H9 (cell line): Measurements from ENCODE around the gene BAAT. TPM values are rescaled to one million over a fixed set of nuclear protein-coding genes. Genes with fewer than 3 reads are reported as not detected.

Source experiments
- DNase-seq: peaks from one replicate; pipeline ENCODE4 v3.0.0-alpha.2; 2017
- H2AFZ ChIP-seq: one replicate; pipeline ENCODE4 v1.6.1; 2013; ENCODE audit warnings: mild to moderate bottlenecking, low read length, control low read depth, moderate library complexity
- H2AK5ac ChIP-seq: 2 replicates; pipeline ENCODE4 v1.6.1; 2013; ENCODE audit warnings: low read length, control low read depth, mixed read lengths; ENCODE audit not compliant: insufficient read length
- H2BK120ac ChIP-seq: one replicate; pipeline ENCODE4 v1.6.1; 2013; ENCODE audit warnings: low read depth, mild to moderate bottlenecking, low read length, control low read depth, inconsistent platforms; ENCODE audit not compliant: poor library complexity, severe bottlenecking
- H2BK12ac ChIP-seq: 2 replicates; pipeline ENCODE4 v1.6.1; 2013; ENCODE audit warnings: low read length, control low read depth, mixed read lengths, low read depth; ENCODE audit not compliant: insufficient read length
- H2BK15ac ChIP-seq: 2 replicates; pipeline ENCODE4 v1.6.1; 2013; ENCODE audit warnings: low read depth, low read length, control low read depth
- H2BK20ac ChIP-seq: one replicate; pipeline ENCODE4 v1.6.1; 2013; ENCODE audit warnings: low read depth, mild to moderate bottlenecking, low read length, control low read depth, inconsistent platforms; ENCODE audit not compliant: poor library complexity, severe bottlenecking
- H2BK5ac ChIP-seq: 2 replicates; pipeline ENCODE4 v1.6.1; 2013; ENCODE audit warnings: low read length, control low read depth, mixed read lengths; ENCODE audit not compliant: insufficient read length
- H3K14ac ChIP-seq: 2 replicates; pipeline ENCODE4 v1.6.1; 2013; ENCODE audit warnings: low read length, control low read depth; ENCODE audit not compliant: insufficient read depth
- H3K18ac ChIP-seq: 2 replicates; pipeline ENCODE4 v1.6.1; 2013; ENCODE audit warnings: low read depth, mild to moderate bottlenecking, mixed read lengths, low read length, control low read depth; ENCODE audit not compliant: insufficient read length
- H3K23ac ChIP-seq: 2 replicates; pipeline ENCODE4 v1.6.1; 2013; ENCODE audit warnings: low read length, control low read depth, mixed read lengths, low read depth; ENCODE audit not compliant: insufficient read length
- H3K23me2 ChIP-seq: 2 replicates; pipeline ENCODE4 v1.6.1; 2013; ENCODE audit warnings: low read depth, mild to moderate bottlenecking, mixed read lengths, low read length, control low read depth; ENCODE audit not compliant: insufficient read length, poor library complexity, severe bottlenecking
- H3K27ac ChIP-seq: 2 replicates; pipeline ENCODE4 v1.5.1; 2013; ENCODE audit warnings: low read length, control low read depth, mixed read lengths, low read depth; ENCODE audit not compliant: insufficient read length
- H3K27me3 ChIP-seq: 2 replicates; pipeline ENCODE4 v1.6.1; 2013; ENCODE audit warnings: low read length, control low read depth, inconsistent platforms; ENCODE audit not compliant: insufficient read depth
- H3K4ac ChIP-seq: 2 replicates; pipeline ENCODE4 v1.6.1; 2013; ENCODE audit warnings: low read depth, mild to moderate bottlenecking, control low read depth, inconsistent platforms, low read length, moderate library complexity
- H3K4me1 ChIP-seq: 2 replicates; pipeline ENCODE4 v1.6.1; 2013; ENCODE audit warnings: low read length, control low read depth, inconsistent platforms; ENCODE audit not compliant: insufficient read depth
- H3K4me2 ChIP-seq: 2 replicates; pipeline ENCODE4 v1.6.1; 2013; ENCODE audit warnings: low read length, control low read depth, mixed read lengths; ENCODE audit not compliant: insufficient read length, insufficient read depth
- H3K56ac ChIP-seq: 2 replicates; pipeline ENCODE4 v1.6.1; 2013; ENCODE audit warnings: low read depth, mild to moderate bottlenecking, mixed read lengths, low read length, control low read depth; ENCODE audit not compliant: insufficient read length
- H3K79me1 ChIP-seq: 2 replicates; pipeline ENCODE4 v1.6.1; 2013; ENCODE audit warnings: low read depth, mild to moderate bottlenecking, moderate library complexity, low read length, control low read depth, inconsistent platforms; ENCODE audit not compliant: insufficient read depth, poor library complexity, severe bottlenecking
- H3K79me2 ChIP-seq: 2 replicates; pipeline ENCODE4 v1.6.1; 2013; ENCODE audit warnings: low read length, control low read depth, inconsistent platforms; ENCODE audit not compliant: insufficient read depth
- H3K9ac ChIP-seq: 2 replicates; pipeline ENCODE4 v1.6.1; 2013; ENCODE audit warnings: low read length, control low read depth, mixed read lengths; ENCODE audit not compliant: insufficient read length; ENCODE audit errors: extremely low read depth
- H3K9me3 ChIP-seq: one replicate; pipeline ENCODE4 v1.6.1; 2013; ENCODE audit warnings: low read depth, low read length, inconsistent platforms; ENCODE audit not compliant: control insufficient read depth
- H3T11ph ChIP-seq: one replicate; pipeline ENCODE4 v1.6.1; 2013; ENCODE audit warnings: mild to moderate bottlenecking, low read length, control low read depth, inconsistent platforms
- H4K20me1 ChIP-seq: one replicate; pipeline ENCODE4 v1.6.1; 2013; ENCODE audit not compliant: control insufficient read depth, insufficient read length, insufficient read depth
- H4K5ac ChIP-seq: 2 replicates; pipeline ENCODE4 v1.6.1; 2013; ENCODE audit warnings: low read depth, mild to moderate bottlenecking, mixed read lengths, low read length, control low read depth; ENCODE audit not compliant: insufficient read length
- H4K8ac ChIP-seq: replicated peaks from 2 replicates; pipeline ENCODE4 v1.6.1; 2013; ENCODE audit warnings: low read length, control low read depth, mixed read lengths, low read depth; ENCODE audit not compliant: insufficient read length
- H4K91ac ChIP-seq: 2 replicates; pipeline ENCODE4 v1.6.1; 2013; ENCODE audit warnings: low read depth, mild to moderate bottlenecking, moderate library complexity, mixed read lengths, low read length, control low read depth; ENCODE audit not compliant: insufficient read length
- H3K27ac Mint-ChIP-seq, 3 experiments: 2 replicates in 2 of 3; 3 replicates in 1 of 3; pipeline ENCODE4 v1.8.0; 2020 to 2021; ENCODE audit warnings: mixed read lengths in 3 of 3, mild to moderate bottlenecking in 1 of 3, moderate library complexity in 1 of 3
- H3K27me3 Mint-ChIP-seq: 2 replicates; pipeline ENCODE4 v1.8.0; 2021; ENCODE audit warnings: low read depth, mild to moderate bottlenecking, moderate library complexity, mixed read lengths
- H3K36me3 Mint-ChIP-seq, 3 experiments: 2 replicates in 2 of 3; 3 replicates in 1 of 3; pipeline ENCODE4 v1.8.0; 2020 to 2021; ENCODE audit warnings: low read depth in 3 of 3, mixed read lengths in 3 of 3; ENCODE audit not compliant: insufficient read depth in 1 of 3
- H3K4me1 Mint-ChIP-seq, 2 experiments: 2 replicates each; pipeline ENCODE4 v1.8.0; 2020; ENCODE audit warnings: mixed read lengths in 2 of 2
- H3K4me3 Mint-ChIP-seq, 2 experiments: 2 replicates in 1 of 2; 3 replicates in 1 of 2; pipeline ENCODE4 v1.8.0; 2020 to 2021; ENCODE audit warnings: mild to moderate bottlenecking in 2 of 2, mixed read lengths in 2 of 2, moderate library complexity in 1 of 2
- H3K9me3 Mint-ChIP-seq, 2 experiments: 2 replicates in 1 of 2; 3 replicates in 1 of 2; pipeline ENCODE4 v1.8.0; 2020; ENCODE audit warnings: mild to moderate bottlenecking in 2 of 2, mixed read lengths in 2 of 2, moderate library complexity in 1 of 2
- CTCF ChIP-seq: fragments of 200-600 bp; sonication (generic); conservative IDR thresholded peaks from 3 replicates; pipeline ENCODE4 v1.8.0; 2021; ENCODE audit warnings: antibody characterized with exemption, mild to moderate bottlenecking
- WGBS: extraction: QIAGEN DNeasy Blood & Tissue Kit; methylation state at CpG from one replicate; pipeline ENCODE4 v1.1.7; 2013; ENCODE audit warnings: missing lambda C conversion rate, low lambda C conversion rate, mixed read lengths; ENCODE audit not compliant: insufficient read length; ENCODE audit errors: extremely low coverage; 5-methylcytosine and 5-hydroxymethylcytosine counted together
- total RNA-seq: library from RNA; stranded (reverse); gene quantifications from 2 replicates; pipeline ENCODE4 v1.2.1, GENCODE V29; 2021

Gene BAAT
- total RNA-seq, 1 experiment from 2014 or later, result 0.09 TPM

GRCh38 chr9:101342595-101342994, 42.2 kb downstream of the BAAT start:
- H2BK12ac ChIP-seq, result no peak overlapping the region
- DNase-seq, result no peak
- H3K9me3 Mint-ChIP-seq, result peaks cover 0 to 7% of the 10 kb centered on the region in 2 experiments; a peak in 3 of 5 replicates
- H4K8ac ChIP-seq, result no peak overlapping the region
- H3K27me3 Mint-ChIP-seq, result peaks cover 3% of the 10 kb centered on the region; the same call in 1 of the 2 replicates
- H3K79me2 ChIP-seq, result no peaks in the 10 kb centered on the region
- no peak overlapping the region for H2AFZ ChIP-seq
- H3K9ac ChIP-seq, result no peak overlapping the region
- no peak overlapping the region for H3K4me2 ChIP-seq
- H3T11ph ChIP-seq, result no peak overlapping the region
- no peak overlapping the region for H3K4ac ChIP-seq
- no peak overlapping the region for H3K23ac ChIP-seq
- H4K91ac ChIP-seq, result no peak overlapping the region
- H3K4me3 Mint-ChIP-seq, result no peak overlapping the region
- no peaks in the 10 kb centered on the region for H3K4me1 ChIP-seq
- H3K18ac ChIP-seq, result no peak overlapping the region
- no peak overlapping the region for H3K27ac Mint-ChIP-seq
- H2AK5ac ChIP-seq, result no peak overlapping the region
- no peaks in the 10 kb centered on the region for H3K23me2 ChIP-seq
- H4K20me1 ChIP-seq, result no peaks in the 10 kb centered on the region
- no peak for TF ChIP-seq CTCF
- peaks cover 0 to 9% (median 0%) of the 10 kb centered on the region in 3 experiments; a peak in 2 of 7 replicates for H3K36me3 Mint-ChIP-seq
- no peak overlapping the region for H3K27ac ChIP-seq
- no peak overlapping the region for H2BK15ac ChIP-seq
- no peak overlapping the region for H2BK20ac ChIP-seq
- no peak overlapping the region for H2BK120ac ChIP-seq
- no peaks in the 10 kb centered on the region for H3K9me3 ChIP-seq
- no peaks in the 10 kb centered on the region for H3K27me3 ChIP-seq
- peaks cover 3 to 13% of the 10 kb centered on the region in 2 experiments for H3K4me1 Mint-ChIP-seq
- H3K14ac ChIP-seq, result no peak overlapping the region
- H3K79me1 ChIP-seq, result no peaks in the 10 kb centered on the region
- no peak overlapping the region for H2BK5ac ChIP-seq
- no peak overlapping the region for H4K5ac ChIP-seq
- no peak overlapping the region for H3K56ac ChIP-seq
- no CpG with 5 or more reads among the region's 1 CpG for WGBS
